ENCODE measurements around the gene HSPD1.

HSPD1 gene

DNA sequence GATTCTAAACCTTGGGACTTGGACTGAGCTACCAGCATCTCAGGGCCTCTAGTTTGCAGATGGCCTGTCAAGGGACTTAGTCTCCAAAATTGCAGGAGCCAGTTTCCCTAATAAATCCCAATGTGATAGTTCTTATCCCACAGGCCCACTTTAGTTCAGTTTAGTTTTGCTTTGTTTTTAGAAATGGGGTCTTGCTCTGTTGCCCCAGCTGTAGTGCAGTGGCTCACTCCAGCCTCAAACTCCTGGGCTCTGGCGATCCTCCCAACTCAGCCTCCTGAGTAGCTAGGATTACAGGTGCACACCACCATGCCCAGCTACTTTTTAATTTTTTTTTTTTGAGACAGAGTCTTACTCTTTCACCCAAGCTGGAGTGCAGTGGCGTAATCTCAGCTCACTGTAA lies 62.3 kb downstream of the HSPD1 start:
- DNase-seq (ENCODE audit: low read depth, low spot score): no peak
